Measurements from ENCODE around the gene TUBA4A. TPM values are rescaled to one million over a fixed set of nuclear protein-coding genes. Genes with fewer than 3 reads are reported as not detected.

The TUBA4A gene
- total RNA-seq, 1 donor from 2014 or later, result 7.9 TPM

- peak overlapping the region; percentile 70 for H3K4me3 Mint-ChIP-seq (ENCODE audit: unreplicated experiment)
- peaks cover 16% of the 10 kb centered on the region for H3K4me1 Mint-ChIP-seq (ENCODE audit: unreplicated experiment)
- peak; percentile 100 for TF ChIP-seq CTCF (IDR thresholded peaks at IDR 0.05)
Observed at GRCh38 chr2:219294356-219295351, 40.9 kb upstream of the TUBA4A start.

GRCh38 chr2:219293736-219294231 is 40.1 kb upstream of the TUBA4A start:
- H3K4me3 Mint-ChIP-seq (ENCODE audit: unreplicated experiment), result peak overlapping the region; percentile 70
- peaks cover 22% of the 10 kb centered on the region for H3K4me1 Mint-ChIP-seq (ENCODE audit: unreplicated experiment)
- H3K27me3 Mint-ChIP-seq (ENCODE audit: unreplicated experiment), result no peaks in the 10 kb centered on the region
- H3K9me3 Mint-ChIP-seq (ENCODE audit: unreplicated experiment), result no peaks in the 10 kb centered on the region
- no peak for DNase-seq (ENCODE audit: extremely low spot score, unreplicated experiment)
- H3K36me3 Mint-ChIP-seq (ENCODE audit: unreplicated experiment), result no peaks in the 10 kb centered on the region
- TF ChIP-seq CTCF (IDR thresholded peaks at IDR 0.05), result no peak
- no peak overlapping the region for H3K27ac Mint-ChIP-seq (ENCODE audit: unreplicated experiment)

More at GRCh38 chr2:219294356-219295351, 40.9 kb upstream of the TUBA4A start:
- peak; percentile 94 for DNase-seq (ENCODE audit: extremely low spot score, unreplicated experiment)
- peaks cover 3% of the 10 kb centered on the region for H3K27me3 Mint-ChIP-seq (ENCODE audit: unreplicated experiment)
- H3K27ac Mint-ChIP-seq (ENCODE audit: unreplicated experiment), result peak overlapping the region; percentile 65
- H3K36me3 Mint-ChIP-seq (ENCODE audit: unreplicated experiment), result no peaks in the 10 kb centered on the region
- H3K9me3 Mint-ChIP-seq (ENCODE audit: unreplicated experiment), result no peaks in the 10 kb centered on the region

- DNase-seq (ENCODE audit: extremely low spot score, unreplicated experiment), result no peak
- Mint-ChIP-seq H3K9me3 (ENCODE audit: unreplicated experiment) (no peaks in the 10 kb centered on the region), H3K36me3 (ENCODE audit: unreplicated experiment) (no peaks in the 10 kb centered on the region), H3K4me3 (ENCODE audit: unreplicated experiment) (no peak overlapping the region), H3K27ac (ENCODE audit: unreplicated experiment) (no peak overlapping the region), H3K27me3 (ENCODE audit: unreplicated experiment) (no peaks in the 10 kb centered on the region), H3K4me1 (ENCODE audit: unreplicated experiment) (peaks cover 24% of the 10 kb centered on the region)
- no peak for TF ChIP-seq CTCF (IDR thresholded peaks at IDR 0.05)
Observed at GRCh38 chr2:219292616-219293015, 38.9 kb upstream of the TUBA4A start.

GRCh38 chr2:219291910-219292490 is 38.3 kb upstream of the TUBA4A start:
- Mint-ChIP-seq H3K4me3 (ENCODE audit: unreplicated experiment) (no peak overlapping the region), H3K36me3 (ENCODE audit: unreplicated experiment) (no peaks in the 10 kb centered on the region), H3K27me3 (ENCODE audit: unreplicated experiment) (no peaks in the 10 kb centered on the region), H3K4me1 (ENCODE audit: unreplicated experiment) (peaks cover 25% of the 10 kb centered on the region), H3K27ac (ENCODE audit: unreplicated experiment) (no peak overlapping the region), H3K9me3 (ENCODE audit: unreplicated experiment) (no peaks in the 10 kb centered on the region)
- no peak for DNase-seq (ENCODE audit: extremely low spot score, unreplicated experiment)
- TF ChIP-seq CTCF (IDR thresholded peaks at IDR 0.05), result no peak

- no peak for DNase-seq (ENCODE audit: extremely low spot score, unreplicated experiment)
- Mint-ChIP-seq H3K36me3 (ENCODE audit: unreplicated experiment) (no peaks in the 10 kb centered on the region), H3K27ac (ENCODE audit: unreplicated experiment) (no peak overlapping the region), H3K27me3 (ENCODE audit: unreplicated experiment) (no peaks in the 10 kb centered on the region), H3K4me1 (ENCODE audit: unreplicated experiment) (peaks cover 31% of the 10 kb centered on the region), H3K4me3 (ENCODE audit: unreplicated experiment) (no peak overlapping the region), H3K9me3 (ENCODE audit: unreplicated experiment) (no peaks in the 10 kb centered on the region)
- TF ChIP-seq CTCF (IDR thresholded peaks at IDR 0.05), result no peak
Observed at GRCh38 chr2:219291394-219291793, 37.7 kb upstream of the TUBA4A start.

Measured in osteocyte (in vitro differentiated cells).